Measurements from ENCODE around the gene PTGER2. TPM values are rescaled to one million over a fixed set of nuclear protein-coding genes. Genes with fewer than 3 reads are reported as not detected.

The PTGER2 gene
- total RNA-seq, 1 donor = 46.7 TPM

DNA sequence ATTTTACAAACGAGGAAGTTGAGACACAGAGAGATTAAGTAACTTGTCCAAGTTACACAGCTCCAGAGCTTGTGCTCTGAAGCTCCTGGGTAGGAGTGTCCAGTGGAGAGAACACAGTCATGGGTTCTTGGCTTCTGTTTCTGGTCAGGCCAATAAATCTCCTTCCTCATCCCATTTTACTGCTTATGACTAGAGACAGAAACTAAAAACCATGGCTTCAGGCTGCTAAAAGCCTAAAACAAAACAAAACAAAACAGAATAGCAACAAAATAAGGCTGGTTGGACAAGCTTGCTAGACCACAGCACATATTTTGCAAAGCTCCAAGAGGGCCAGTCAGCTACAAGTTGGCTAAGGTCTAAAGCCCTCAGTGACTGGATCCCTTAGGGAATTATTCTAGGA lies 49.8 kb downstream of the PTGER2 start:
- Histone ChIP-seq H3K9me3 (ENCODE audit: low read depth, low read length) (no peaks in the 10 kb centered on the region), H3K4me1 (ENCODE audit: insufficient read depth, low read length) (no peaks in the 10 kb centered on the region), H3K27me3 (ENCODE audit: insufficient read depth, low read length) (peaks cover 24% of the 10 kb centered on the region), H3K4me3 (ENCODE audit: low read length) (no peak overlapping the region)

DNA sequence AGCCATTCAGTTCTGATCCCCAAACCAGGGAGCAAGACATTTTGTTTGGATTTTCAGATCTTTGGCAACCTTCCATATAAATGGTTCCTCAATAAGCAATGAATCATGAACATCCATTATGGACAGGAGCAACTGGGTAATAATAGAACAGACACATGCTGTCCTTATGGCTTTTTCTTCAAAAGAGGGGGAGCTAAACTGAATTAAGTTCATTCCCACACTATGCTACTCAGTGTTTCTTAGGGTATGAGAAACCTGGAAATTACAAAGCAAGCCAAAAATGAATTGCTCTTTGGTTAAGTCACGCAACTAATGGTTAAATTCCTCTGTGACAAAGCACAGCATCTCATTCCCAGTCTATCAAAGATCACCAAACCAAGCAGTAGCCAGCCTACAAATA lies 51.0 kb downstream of the PTGER2 start:
- Histone ChIP-seq H3K4me3 (ENCODE audit: low read length) (no peak overlapping the region), H3K4me1 (ENCODE audit: insufficient read depth, low read length) (no peaks in the 10 kb centered on the region), H3K9me3 (ENCODE audit: low read depth, low read length) (no peaks in the 10 kb centered on the region), H3K27me3 (ENCODE audit: insufficient read depth, low read length) (peaks cover 17% of the 10 kb centered on the region)

DNA sequence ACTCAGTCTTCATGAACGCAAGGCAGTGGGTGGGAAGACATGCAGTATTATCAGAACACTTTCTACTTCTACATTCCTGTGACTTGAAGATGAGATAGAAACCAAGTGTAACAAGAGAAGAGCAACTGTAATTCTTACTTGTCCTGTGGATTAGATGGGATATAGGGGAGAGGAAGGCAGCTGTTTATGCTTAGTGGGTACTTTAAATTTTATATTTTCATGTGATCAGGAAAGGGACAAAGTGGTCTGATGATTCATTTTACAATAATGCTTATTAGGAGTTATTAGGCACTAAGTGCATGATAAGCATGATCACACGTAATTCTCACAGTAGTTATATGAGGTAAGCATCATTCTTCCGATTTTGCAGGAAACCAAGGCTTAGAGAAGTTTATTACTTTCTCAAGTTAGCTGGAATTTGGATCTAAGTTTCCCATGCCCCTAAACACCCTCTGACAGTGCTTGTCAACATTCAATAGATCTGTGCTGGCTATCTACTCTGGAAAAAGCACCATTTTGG lies 52.7 kb downstream of the PTGER2 start:
- H3K4me1 ChIP-seq (ENCODE audit: insufficient read depth, low read length) = no peaks in the 10 kb centered on the region
- H3K27me3 ChIP-seq (ENCODE audit: insufficient read depth, low read length) = peaks cover 4% of the 10 kb centered on the region
- H3K9me3 ChIP-seq (ENCODE audit: low read depth, low read length) = no peaks in the 10 kb centered on the region
- no peak overlapping the region for H3K4me3 ChIP-seq (ENCODE audit: low read length)

DNA sequence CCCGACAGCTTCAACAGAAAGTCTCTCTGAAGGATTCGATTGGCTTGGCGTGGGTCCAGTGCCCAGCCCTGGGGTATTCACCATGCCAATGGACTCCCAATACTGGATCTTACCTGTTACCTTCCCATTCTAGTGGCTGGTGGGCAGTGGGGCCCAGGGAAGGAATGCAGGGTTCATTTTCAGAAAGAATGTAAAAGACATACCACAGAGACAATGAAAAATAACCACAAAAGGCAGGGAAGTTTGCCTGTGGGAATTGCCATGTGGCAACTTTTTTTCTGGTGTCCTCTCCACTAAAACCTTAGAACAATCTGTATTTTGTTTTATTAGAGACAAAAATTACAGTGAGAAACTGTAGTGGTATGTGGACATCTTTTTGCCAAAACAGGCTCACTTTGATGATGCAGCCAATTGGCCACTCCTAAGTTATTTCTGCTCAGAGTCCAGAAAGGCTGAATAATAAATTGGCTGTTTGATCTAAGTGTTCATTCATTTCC lies 55.2 kb downstream of the PTGER2 start:
- no peak overlapping the region for H3K4me3 ChIP-seq (ENCODE audit: low read length)
- no peaks in the 10 kb centered on the region for H3K27me3 ChIP-seq (ENCODE audit: insufficient read depth, low read length)

DNA sequence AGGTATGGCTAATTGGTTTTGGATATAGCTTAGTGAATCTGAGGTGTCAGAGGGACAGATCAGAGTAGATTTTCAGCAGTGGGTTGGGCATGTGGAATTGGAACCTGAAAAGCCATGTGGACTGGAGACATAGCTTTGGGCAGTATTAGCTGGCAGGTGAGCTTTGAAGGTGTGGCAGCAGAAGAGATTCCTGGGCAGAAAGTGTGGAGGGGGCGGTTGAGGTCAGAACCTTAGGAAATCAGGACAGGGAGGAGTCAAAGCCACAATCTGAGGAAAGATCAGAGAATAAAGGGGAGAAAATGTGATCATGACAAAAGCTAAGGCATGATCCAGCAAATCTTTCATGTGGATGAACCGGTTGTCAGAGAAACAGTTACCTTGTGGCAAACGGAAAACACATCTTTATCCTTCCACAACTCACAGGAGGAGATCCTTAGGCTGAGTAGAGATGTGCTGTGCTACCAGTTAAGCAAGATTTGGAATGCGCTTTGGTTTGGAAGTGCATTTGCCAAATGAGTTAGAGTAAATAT lies 56.4 kb downstream of the PTGER2 start:
- Histone ChIP-seq H3K9me3 (ENCODE audit: low read depth, low read length) (no peaks in the 10 kb centered on the region), H3K4me1 (ENCODE audit: insufficient read depth, low read length) (no peaks in the 10 kb centered on the region), H3K27me3 (ENCODE audit: insufficient read depth, low read length) (no peaks in the 10 kb centered on the region), H3K4me3 (ENCODE audit: low read length) (no peak overlapping the region)

More for the DNA sequence above, 55.2 kb downstream of the PTGER2 start:
- H3K4me1 ChIP-seq (ENCODE audit: insufficient read depth, low read length) = no peaks in the 10 kb centered on the region
- H3K9me3 ChIP-seq (ENCODE audit: low read depth, low read length) = no peaks in the 10 kb centered on the region

DNA sequence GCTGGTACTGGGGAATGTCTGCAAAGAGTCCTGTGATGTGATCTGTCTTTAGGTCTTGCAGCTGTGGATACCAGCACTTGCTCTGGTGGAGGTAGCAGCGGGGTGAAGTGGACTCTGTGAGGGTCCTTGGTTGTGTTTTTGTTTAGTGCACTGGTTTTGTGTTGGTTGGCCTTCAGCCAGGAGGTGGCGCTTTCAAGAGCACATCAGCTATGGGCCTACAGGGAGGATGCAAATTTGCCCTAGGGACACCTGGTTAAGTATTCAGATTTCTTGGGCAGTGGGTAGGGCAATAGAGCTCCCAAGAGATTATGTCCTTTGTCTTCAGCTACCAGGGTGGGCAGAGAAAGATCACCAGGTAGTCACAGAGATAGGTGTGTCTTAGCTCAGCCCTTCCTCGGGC lies 63.8 kb downstream of the PTGER2 start:
- no peaks in the 10 kb centered on the region for H3K9me3 ChIP-seq (ENCODE audit: low read depth, low read length)
- H3K4me3 ChIP-seq (ENCODE audit: low read length) = no peak overlapping the region
- no peaks in the 10 kb centered on the region for H3K4me1 ChIP-seq (ENCODE audit: insufficient read depth, low read length)
- no peaks in the 10 kb centered on the region for H3K27me3 ChIP-seq (ENCODE audit: insufficient read depth, low read length)

Other genes starting within 250 kb of the PTGER2 start
- gene NID2, start 245.3 kb upstream of the PTGER2 start, total RNA-seq = 0.31 TPM
- gene PTGDR, start 46.6 kb upstream of the PTGER2 start, total RNA-seq = 3.8 TPM
- 18.5 TPM for gene TXNDC16, start 238.2 kb downstream of the PTGER2 start, total RNA-seq
- gene GPR137C, start 238.5 kb downstream of the PTGER2 start, total RNA-seq = 0.10 TPM